ENCODE results near the gene STX1A.
A peak's percentile ranks its signal among the peaks of the same experiment; 100 is the strongest.

The STX1A gene

DNA sequence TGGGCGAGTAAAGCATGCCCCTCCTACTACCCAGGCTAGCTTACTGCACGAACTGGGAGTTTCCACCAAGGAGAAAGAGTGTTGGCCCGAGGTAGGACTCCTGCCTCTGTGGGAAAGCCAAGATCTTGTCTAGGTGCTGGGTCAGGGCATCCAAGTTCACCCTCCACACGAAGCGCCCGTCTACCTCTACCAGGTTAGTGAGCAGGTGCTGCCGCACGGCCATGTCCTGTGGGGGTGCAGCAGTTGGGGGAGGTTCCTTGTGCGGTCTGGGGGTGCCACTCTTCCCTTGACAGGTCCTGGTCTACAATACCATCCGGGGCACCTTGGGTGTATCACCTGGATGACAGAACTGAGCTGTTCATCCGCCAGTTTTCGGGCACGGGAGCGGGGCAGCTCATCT, 17.4 kb upstream of the STX1A start:
- TF ChIP-seq, protein P1, sequence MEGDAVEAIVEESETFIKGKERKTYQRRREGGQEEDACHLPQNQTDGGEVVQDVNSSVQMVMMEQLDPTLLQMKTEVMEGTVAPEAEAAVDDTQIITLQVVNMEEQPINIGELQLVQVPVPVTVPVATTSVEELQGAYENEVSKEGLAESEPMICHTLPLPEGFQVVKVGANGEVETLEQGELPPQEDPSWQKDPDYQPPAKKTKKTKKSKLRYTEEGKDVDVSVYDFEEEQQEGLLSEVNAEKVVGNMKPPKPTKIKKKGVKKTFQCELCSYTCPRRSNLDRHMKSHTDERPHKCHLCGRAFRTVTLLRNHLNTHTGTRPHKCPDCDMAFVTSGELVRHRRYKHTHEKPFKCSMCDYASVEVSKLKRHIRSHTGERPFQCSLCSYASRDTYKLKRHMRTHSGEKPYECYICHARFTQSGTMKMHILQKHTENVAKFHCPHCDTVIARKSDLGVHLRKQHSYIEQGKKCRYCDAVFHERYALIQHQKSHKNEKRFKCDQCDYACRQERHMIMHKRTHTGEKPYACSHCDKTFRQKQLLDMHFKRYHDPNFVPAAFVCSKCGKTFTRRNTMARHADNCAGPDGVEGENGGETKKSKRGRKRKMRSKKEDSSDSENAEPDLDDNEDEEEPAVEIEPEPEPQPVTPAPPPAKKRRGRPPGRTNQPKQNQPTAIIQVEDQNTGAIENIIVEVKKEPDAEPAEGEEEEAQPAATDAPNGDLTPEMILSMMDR (IDR thresholded peaks at IDR 0.05; ENCODE audit: low read depth, low read length) = no peak
- in situ Hi-C loops (cut with HindIII; ENCODE audit: low sequenced_read_pairs) = no loop called here
- no peak for DNase-seq (ENCODE audit: low read depth, low spot score)
- H3K4me3 ChIP-seq (ENCODE audit: low read depth, low read length) = no peak overlapping the region

DNA sequence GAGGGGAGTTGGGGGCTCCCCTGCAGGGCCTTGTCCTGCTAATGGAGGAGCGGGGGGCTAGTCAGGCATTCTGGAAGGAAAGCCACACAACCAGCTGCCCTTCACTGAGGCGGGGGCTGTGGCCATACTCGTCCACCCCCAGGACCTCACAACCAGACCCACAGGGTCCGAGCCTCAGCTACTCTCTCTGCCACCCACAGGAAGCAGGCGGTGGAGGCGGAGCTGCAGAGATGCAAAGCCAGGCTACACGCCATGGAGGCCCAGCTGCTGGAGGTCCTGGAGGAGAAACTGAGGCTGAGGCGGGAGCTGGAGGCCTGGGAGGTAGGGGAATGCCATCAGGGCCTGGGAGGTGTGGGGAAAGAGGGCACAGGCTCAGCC, 16.0 kb upstream of the STX1A start:
- DNase-seq (ENCODE audit: low read depth, low spot score) = no peak
- H3K4me3 ChIP-seq (ENCODE audit: low read depth, low read length) = no peak overlapping the region
- in situ Hi-C loops (cut with HindIII; ENCODE audit: low sequenced_read_pairs) = no loop called here
- TF ChIP-seq, protein P1 (IDR thresholded peaks at IDR 0.05; ENCODE audit: low read depth, low read length) = no peak

DNA sequence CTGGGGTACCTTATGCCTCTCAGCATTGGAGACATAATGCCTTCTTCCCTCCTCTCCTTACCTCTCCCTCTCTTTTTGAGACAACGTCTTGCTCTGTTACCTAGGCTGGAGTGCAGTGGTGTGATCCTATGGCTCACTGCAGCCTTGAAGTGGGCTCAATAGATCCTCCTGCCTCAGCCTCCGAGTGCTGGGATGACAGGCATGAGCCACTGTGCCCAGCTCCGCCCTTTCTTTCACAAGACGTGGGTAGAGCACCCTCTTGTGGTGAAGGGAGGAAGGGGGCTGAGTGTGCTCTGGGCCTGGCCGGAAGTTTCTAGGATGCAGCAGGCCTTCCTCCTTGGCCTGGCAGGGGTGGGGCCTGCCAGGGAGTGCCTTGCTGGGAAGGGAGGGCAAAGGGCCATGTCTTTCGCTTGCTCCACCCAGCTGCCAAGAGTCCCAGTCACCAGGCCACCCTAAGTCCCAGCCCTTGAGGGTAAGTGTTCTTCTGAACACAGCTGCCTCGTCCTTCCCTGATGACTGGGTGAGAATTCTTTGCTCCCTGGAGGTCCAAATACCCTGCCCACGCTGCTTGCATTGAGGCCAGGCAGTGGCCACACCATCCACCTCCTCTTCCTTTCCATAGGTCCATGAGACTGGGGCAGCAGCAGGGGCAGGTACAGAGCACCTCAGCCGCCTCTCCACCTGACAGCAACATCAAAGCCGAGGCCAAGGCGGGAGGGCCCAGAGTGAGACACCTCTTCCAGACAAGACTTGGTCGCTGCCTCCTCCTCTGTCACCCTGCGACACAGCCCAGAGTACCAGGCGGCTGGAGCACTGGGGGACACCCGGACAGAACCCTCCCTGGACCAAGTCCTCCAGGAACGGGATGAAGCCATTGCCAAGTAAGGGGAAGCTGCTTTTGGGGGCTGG, 15.4 kb upstream of the STX1A start:
- peak; percentile 68 for DNase-seq (ENCODE audit: low read depth, low spot score)
- H3K4me3 ChIP-seq (ENCODE audit: low read depth, low read length) = no peak overlapping the region
- TF ChIP-seq, protein P1 (IDR thresholded peaks at IDR 0.05; ENCODE audit: low read depth, low read length) = peak; percentile 92
- in situ Hi-C loops (cut with HindIII; ENCODE audit: low sequenced_read_pairs) = no loop called here

- TF ChIP-seq, protein P1 (IDR thresholded peaks at IDR 0.05; ENCODE audit: low read depth, low read length) = no peak
- no peak for DNase-seq (ENCODE audit: low read depth, low spot score)
- no peak overlapping the region for H3K4me3 ChIP-seq (ENCODE audit: low read depth, low read length)
- in situ Hi-C loops (cut with HindIII; ENCODE audit: low sequenced_read_pairs) = no loop called here
Observed at GRCh38 chr7:73732397-73732796, 12.9 kb upstream of the STX1A start.

DNA sequence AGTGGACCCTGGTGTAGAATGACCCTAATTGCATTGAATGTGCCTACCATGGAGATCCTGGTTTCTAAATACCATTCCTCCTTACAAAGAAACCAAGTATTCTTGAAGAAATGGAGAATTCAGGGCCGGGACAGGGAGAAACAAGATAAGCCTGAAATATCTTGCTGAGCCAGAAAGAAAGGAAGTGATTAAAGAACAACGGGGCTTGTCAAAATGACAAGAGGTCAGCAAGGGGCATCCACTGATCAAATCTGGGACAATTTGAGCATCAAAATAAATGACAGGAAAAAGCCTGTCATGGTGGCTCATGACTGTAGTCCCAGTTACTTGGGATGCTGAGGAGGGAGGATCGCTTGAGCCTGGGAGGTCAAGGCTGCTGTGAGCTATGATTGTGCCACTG, 11.0 kb upstream of the STX1A start:
- TF ChIP-seq, protein P1 (IDR thresholded peaks at IDR 0.05; ENCODE audit: low read depth, low read length) = no peak
- DNase-seq (ENCODE audit: low read depth, low spot score) = no peak
- in situ Hi-C loops (cut with HindIII; ENCODE audit: low sequenced_read_pairs) = no loop called here
- no peak overlapping the region for H3K4me3 ChIP-seq (ENCODE audit: low read depth, low read length)

- H3K4me3 ChIP-seq (ENCODE audit: low read depth, low read length) = no peak overlapping the region
- in situ Hi-C loops (cut with HindIII; ENCODE audit: low sequenced_read_pairs) = no loop called here
- DNase-seq (ENCODE audit: low read depth, low spot score) = no peak
- TF ChIP-seq, protein P1 (IDR thresholded peaks at IDR 0.05; ENCODE audit: low read depth, low read length) = no peak
Observed at GRCh38 chr7:73728551-73728950, 9.1 kb upstream of the STX1A start.

Data from astrocyte of the spinal cord (primary cell).